Lower leg skin (tissue), 3 donors: ENCODE measurements around the gene HAUS5.

Source experiments
- CTCF ChIP-seq, 3 donors: fragments of 450-650 bp; IDR thresholded peaks; one replicate each; pipeline ENCODE4 v1.5.1; 2016; ENCODE audit warnings: antibody characterized with exemption in 3 of 3, mild to moderate bottlenecking in 3 of 3, moderate library complexity in 2 of 3
- POLR2A ChIP-seq, 2 donors: fragments of 450-650 bp; IDR thresholded peaks; one replicate each; pipeline ENCODE4 v1.6.1; 2016 to 2017; ENCODE audit warnings: antibody characterized with exemption in 2 of 2, mild to moderate bottlenecking in 1 of 2, moderate library complexity in 1 of 2

DNA sequence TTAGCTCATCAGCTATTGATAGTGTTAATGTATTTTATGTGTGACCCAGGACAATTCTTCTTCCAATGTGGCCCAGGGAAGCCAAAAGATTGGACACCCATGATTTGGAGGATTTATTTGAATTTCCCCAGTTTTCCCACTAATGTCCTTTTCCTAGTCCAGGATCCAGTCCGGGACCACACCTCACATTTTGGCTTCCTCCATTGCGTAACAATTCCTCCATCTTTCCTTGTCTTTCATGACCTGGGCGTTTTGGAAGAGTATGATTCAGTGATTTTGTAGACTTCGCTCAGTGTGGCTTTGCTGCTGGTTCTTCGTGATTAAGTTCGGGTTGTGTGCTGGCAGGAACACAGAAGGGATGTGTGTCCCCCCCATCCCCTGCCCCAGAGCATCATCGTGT lies 45.8 kb upstream of the HAUS5 start:
- TF ChIP-seq CTCF (IDR thresholded peaks at IDR 0.05) (no peak), POLR2A (IDR thresholded peaks at IDR 0.05) (no peak)
